Right cardiac atrium (tissue), 5 donors: ENCODE data around the gene SERP2. TPM values are rescaled to one million over a fixed set of nuclear protein-coding genes. Genes with fewer than 3 reads are reported as not detected.

ENCODE experiments used
- ATAC-seq, 2 donors: fragments of 200-7000 bp; cut with Tn5 transposase; one replicate each; pipeline versions ENCODE4 v1.8.0 to v1.9.1; 2020; ENCODE audit warnings: moderate library complexity in 2 of 2, mild to moderate bottlenecking in 1 of 2
- DNase-seq, 3 donors: peaks; one replicate each; pipeline ENCODE4 v3.0.0-alpha.2; 2020
- H3K27ac ChIP-seq: one replicate; pipeline ENCODE4 v1.5.1; 2013; ENCODE audit warnings: mild to moderate bottlenecking, low read length, control low read depth, moderate library complexity
- H3K27me3 ChIP-seq: one replicate; pipeline ENCODE4 v1.6.1; 2013; ENCODE audit not compliant: control insufficient read depth, insufficient read depth
- H3K4me1 ChIP-seq: one replicate; pipeline ENCODE4 v1.6.1; 2013; ENCODE audit warnings: low read length; ENCODE audit not compliant: control insufficient read depth, insufficient read depth
- H3K4me3 ChIP-seq: one replicate; pipeline ENCODE4 v1.5.1; 2013; ENCODE audit warnings: low read length, control low read depth
- H3K9me3 ChIP-seq: one replicate; pipeline ENCODE4 v1.6.1; 2013; ENCODE audit warnings: low read length; ENCODE audit not compliant: control insufficient read depth
- WGBS: extraction: QIAGEN DNeasy Blood & Tissue Kit; methylation state at CpG from one replicate; pipeline ENCODE4 v1.1.7; 2013; 5-methylcytosine and 5-hydroxymethylcytosine counted together
- intact Hi-C, 4 donors: fragments of 100-400 bp; cut with DNase I; formaldehyde crosslinking; loops; one replicate each; pipeline versions ENCODE4 v1.11.0 to v1.14.0; 2022 to 2023
- polyA plus RNA-seq: library from polyadenylated mRNA; stranded (reverse); fragments of 200-250 nt; gene quantifications from one replicate; pipeline ENCODE4 v1.2.3, GENCODE V29; 2013
- total RNA-seq, 4 donors: library from RNA; stranded (reverse); fragmentation: NEBNext Ultra II Directional; extraction: Animal tissue kit (Norgen Biotek cat#: 25700); gene quantifications; one replicate each; pipeline ENCODE4 v1.2.1, GENCODE V29; 2021
- donor health status: healthy with polysubstance abuse.
- donor health status: DM: no; HTN: yes; CAD: no.
- donor health status: DM: no; HTN: no; CAD: no.
- donor health status: DM: no; HTN: yes; CAD: no; lungs with severe emphysema.
- donor health status: DM: yes; HTN: yes; CAD: no.

The SERP2 gene
- total and polyA plus RNA-seq, 5 donors, result 19.4 to 36.2 (median 26.7) TPM

- Histone ChIP-seq H3K4me1 (no peaks in the 10 kb centered on the region), H3K27ac (no peak overlapping the region), H3K27me3 (no peaks in the 10 kb centered on the region), H3K4me3 (no peak overlapping the region), H3K9me3 (no peaks in the 10 kb centered on the region)
- ATAC-seq (no peak), DNase-seq (no peak)
- intact Hi-C loops, result no loop called here
- WGBS, result 69% methylated on average over 2 of the region's 2 CpGs
Observed at GRCh38 chr13:44340508-44340907, 33.1 kb upstream of the SERP2 start.

GRCh38 chr13:44342741-44343140, 30.9 kb upstream of the SERP2 start:
- no peak for ATAC-seq
- Histone ChIP-seq H3K4me1 (no peaks in the 10 kb centered on the region), H3K27me3 (no peaks in the 10 kb centered on the region), H3K27ac (no peak overlapping the region), H3K9me3 (no peaks in the 10 kb centered on the region), H3K4me3 (no peak overlapping the region)
- no peak for DNase-seq
- WGBS, result 90% methylated on average over 1 of the region's 1 CpG
- intact Hi-C loops, result no loop called here

- Histone ChIP-seq H3K4me1 (no peaks in the 10 kb centered on the region), H3K27ac (no peak overlapping the region), H3K9me3 (no peaks in the 10 kb centered on the region), H3K4me3 (no peak overlapping the region), H3K27me3 (no peaks in the 10 kb centered on the region)
- intact Hi-C loops, result no loop called here
- DNase-seq (no peak), ATAC-seq (no peak)
Observed at GRCh38 chr13:44346534-44346933, 27.1 kb upstream of the SERP2 start.

- H3K9me3 ChIP-seq, result no peaks in the 10 kb centered on the region
- H3K4me3 ChIP-seq, result no peak overlapping the region
- DNase-seq, result no peak
- WGBS, result 95% methylated on average over 2 of the region's 2 CpGs
- no peaks in the 10 kb centered on the region for H3K4me1 ChIP-seq
- intact Hi-C loops, result no loop called here
- H3K27me3 ChIP-seq, result no peaks in the 10 kb centered on the region
- no peak overlapping the region for H3K27ac ChIP-seq
- ATAC-seq, result no peak
Observed at GRCh38 chr13:44347301-44347700, 26.3 kb upstream of the SERP2 start.

GRCh38 chr13:44347949-44348348, 25.7 kb upstream of the SERP2 start:
- Histone ChIP-seq H3K27ac (no peak overlapping the region), H3K9me3 (no peaks in the 10 kb centered on the region), H3K4me1 (no peaks in the 10 kb centered on the region), H3K4me3 (no peak overlapping the region), H3K27me3 (no peaks in the 10 kb centered on the region)
- ATAC-seq, result no peak
- intact Hi-C loops, result no loop called here
- no peak for DNase-seq
- WGBS, result 48% methylated on average over 3 of the region's 3 CpGs

GRCh38 chr13:44350775-44351504, 22.7 kb upstream of the SERP2 start:
- Histone ChIP-seq H3K4me1 (no peaks in the 10 kb centered on the region), H3K4me3 (no peak overlapping the region), H3K27ac (no peak overlapping the region), H3K9me3 (no peaks in the 10 kb centered on the region), H3K27me3 (no peaks in the 10 kb centered on the region)
- ATAC-seq, result no peak
- intact Hi-C loops, result no loop called here
- no peak for DNase-seq
- 79% methylated on average over 9 of the region's 9 CpGs for WGBS

GRCh38 chr13:44351505-44351854, 22.1 kb upstream of the SERP2 start:
- Histone ChIP-seq H3K27ac (no peak overlapping the region), H3K4me3 (no peak overlapping the region), H3K27me3 (no peaks in the 10 kb centered on the region), H3K9me3 (no peaks in the 10 kb centered on the region), H3K4me1 (no peaks in the 10 kb centered on the region)
- ATAC-seq, result no peak
- WGBS, result 96% methylated on average over 4 of the region's 4 CpGs
- no peak for DNase-seq
- intact Hi-C loops, result no loop called here

- Histone ChIP-seq H3K4me1 (no peaks in the 10 kb centered on the region), H3K9me3 (no peaks in the 10 kb centered on the region), H3K4me3 (no peak overlapping the region), H3K27me3 (no peaks in the 10 kb centered on the region), H3K27ac (no peak overlapping the region)
- intact Hi-C loops, result no loop called here
- no peak for DNase-seq
- WGBS, result 97% methylated on average over 3 of the region's 3 CpGs
- no peak for ATAC-seq
Observed at GRCh38 chr13:44352202-44352601, 21.4 kb upstream of the SERP2 start.

- WGBS, result 90% methylated on average over 2 of the region's 2 CpGs
- ATAC-seq (no peak), DNase-seq (no peak)
- H3K27ac ChIP-seq, result no peak overlapping the region
- no peaks in the 10 kb centered on the region for H3K27me3 ChIP-seq
- H3K9me3 ChIP-seq, result no peaks in the 10 kb centered on the region
- intact Hi-C loops, result no loop called here
- no peak overlapping the region for H3K4me3 ChIP-seq
- no peaks in the 10 kb centered on the region for H3K4me1 ChIP-seq
Observed at GRCh38 chr13:44352671-44353070, 21.0 kb upstream of the SERP2 start.

- intact Hi-C loops, result no loop called here
- DNase-seq, result no peak
- H3K4me1 ChIP-seq, result no peaks in the 10 kb centered on the region
- H3K27me3 ChIP-seq, result no peaks in the 10 kb centered on the region
- no peak for ATAC-seq
- H3K9me3 ChIP-seq, result no peaks in the 10 kb centered on the region
- no peak overlapping the region for H3K27ac ChIP-seq
- 74% methylated on average over 1 of the region's 1 CpG for WGBS
- H3K4me3 ChIP-seq, result no peak overlapping the region
Observed at GRCh38 chr13:44354331-44354730, 19.3 kb upstream of the SERP2 start.

GRCh38 chr13:44354884-44355283, 18.7 kb upstream of the SERP2 start:
- Histone ChIP-seq H3K27ac (no peak overlapping the region), H3K9me3 (no peaks in the 10 kb centered on the region), H3K27me3 (no peaks in the 10 kb centered on the region), H3K4me3 (no peak overlapping the region), H3K4me1 (no peaks in the 10 kb centered on the region)
- intact Hi-C loops, result no loop called here
- WGBS, result 53% methylated on average over 3 of the region's 3 CpGs
- ATAC-seq, result no peak
- no peak for DNase-seq

GRCh38 chr13:44355621-44356020, 18.0 kb upstream of the SERP2 start:
- H3K4me1 ChIP-seq, result no peaks in the 10 kb centered on the region
- H3K4me3 ChIP-seq, result no peak overlapping the region
- no peak overlapping the region for H3K27ac ChIP-seq
- ATAC-seq (no peak), DNase-seq (no peak)
- intact Hi-C loops, result no loop called here
- no peaks in the 10 kb centered on the region for H3K27me3 ChIP-seq
- 69% methylated on average over 3 of the region's 3 CpGs for WGBS
- H3K9me3 ChIP-seq, result no peaks in the 10 kb centered on the region
